AG04450 (cell line): ENCODE data around the gene RPL37. TPM values are rescaled to one million over a fixed set of nuclear protein-coding genes. Genes with fewer than 3 reads are reported as not detected.
"Not testable (repeated sequence)": the region's sequence is repeated elsewhere in the genome, so short reads cannot be mapped to it uniquely, and the experiment has no call there.

Experiments used
- CTCF ChIA-PET: fragments of 300-600, 350-600 bp; formaldehyde crosslinking; extraction: SDS; loops from one replicate; lab custom pipeline; 2022; ENCODE audit warnings: antibody characterized with exemption, inconsistent platforms; lab: Charles Lee
- POLR2A ChIA-PET: fragments of 350-600 bp; formaldehyde crosslinking; extraction: SDS; loops from one replicate; lab custom pipeline; 2021; ENCODE audit warnings: antibody characterized with exemption, inconsistent platforms; lab: Yijun Ruan, JAX
- DNase-seq: peaks from one replicate; pipeline ENCODE4 v3.0.0-alpha.2; 2011; ENCODE audit warnings: low read depth, low spot score
- H3K27ac ChIP-seq: one replicate; pipeline ENCODE4 v1.5.1; 2012; ENCODE audit warnings: low read depth, low read length, control low read depth
- H3K27me3 ChIP-seq: one replicate; pipeline ENCODE4 v1.6.0; 2012; ENCODE audit warnings: low read length; ENCODE audit not compliant: control insufficient read depth, insufficient read depth
- H3K4me3 ChIP-seq: 2 replicates; pipeline ENCODE4 v1.5.1; 2011; ENCODE audit warnings: mild to moderate bottlenecking, low read depth, low read length, control low read depth
- H3K9me3 ChIP-seq: 2 replicates; pipeline ENCODE4 v1.5.1; 2012; ENCODE audit warnings: low read length; ENCODE audit not compliant: control insufficient read depth, insufficient read depth
- polyA plus RNA-seq: library from polyadenylated mRNA; depleted of rRNA; stranded (reverse); fragments of >200 nt; gene quantifications from 2 replicates; pipeline ENCODE4 v1.2.3, GENCODE V29; 2011
- TF ChIP-seq, protein P1 (sequence below): IDR thresholded peaks from 2 replicates; pipeline ENCODE4 v1.5.1; 2011; ENCODE audit warnings: low read depth, low read length, control low read depth, inconsistent platforms

The RPL37 gene
- polyA plus RNA-seq, 1 experiment: 4,632 TPM

DNA sequence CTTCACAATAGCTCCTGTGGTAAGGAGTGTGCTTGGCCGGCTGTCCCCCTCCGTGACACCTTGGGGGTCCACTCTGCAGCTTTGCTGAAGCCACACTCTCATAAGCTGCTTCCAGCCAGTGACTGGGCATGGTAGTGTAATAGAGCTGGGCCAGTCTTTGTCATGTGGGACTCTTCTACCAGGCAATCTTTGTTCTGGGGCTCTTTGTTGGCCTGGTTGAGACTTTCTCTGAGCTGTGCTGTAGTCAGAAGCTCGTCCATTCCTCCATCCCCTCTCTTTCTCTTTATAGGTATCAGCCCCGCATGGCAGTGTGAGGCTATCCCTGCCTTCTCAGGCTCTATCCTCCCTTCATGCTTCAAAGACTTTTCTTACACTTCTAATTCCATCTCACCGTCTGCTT lies 31.8 kb upstream of the RPL37 start:
- DNase-seq: no peak
- H3K4me3 ChIP-seq: no peak overlapping the region
- ChIA-PET CTCF (interaction anchor here (1.1 kb wide), 1 partner anchor 12 kb away, joined by 3 read pairs; no protein-coding TSS in a partner anchor), POLR2A (no interaction called here)
- H3K27ac ChIP-seq: no peak overlapping the region
- H3K9me3 ChIP-seq: no peaks in the 10 kb centered on the region
- H3K27me3 ChIP-seq: peaks cover 2% of the 10 kb centered on the region
- TF ChIP-seq, protein P1, sequence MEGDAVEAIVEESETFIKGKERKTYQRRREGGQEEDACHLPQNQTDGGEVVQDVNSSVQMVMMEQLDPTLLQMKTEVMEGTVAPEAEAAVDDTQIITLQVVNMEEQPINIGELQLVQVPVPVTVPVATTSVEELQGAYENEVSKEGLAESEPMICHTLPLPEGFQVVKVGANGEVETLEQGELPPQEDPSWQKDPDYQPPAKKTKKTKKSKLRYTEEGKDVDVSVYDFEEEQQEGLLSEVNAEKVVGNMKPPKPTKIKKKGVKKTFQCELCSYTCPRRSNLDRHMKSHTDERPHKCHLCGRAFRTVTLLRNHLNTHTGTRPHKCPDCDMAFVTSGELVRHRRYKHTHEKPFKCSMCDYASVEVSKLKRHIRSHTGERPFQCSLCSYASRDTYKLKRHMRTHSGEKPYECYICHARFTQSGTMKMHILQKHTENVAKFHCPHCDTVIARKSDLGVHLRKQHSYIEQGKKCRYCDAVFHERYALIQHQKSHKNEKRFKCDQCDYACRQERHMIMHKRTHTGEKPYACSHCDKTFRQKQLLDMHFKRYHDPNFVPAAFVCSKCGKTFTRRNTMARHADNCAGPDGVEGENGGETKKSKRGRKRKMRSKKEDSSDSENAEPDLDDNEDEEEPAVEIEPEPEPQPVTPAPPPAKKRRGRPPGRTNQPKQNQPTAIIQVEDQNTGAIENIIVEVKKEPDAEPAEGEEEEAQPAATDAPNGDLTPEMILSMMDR: no peak

DNA sequence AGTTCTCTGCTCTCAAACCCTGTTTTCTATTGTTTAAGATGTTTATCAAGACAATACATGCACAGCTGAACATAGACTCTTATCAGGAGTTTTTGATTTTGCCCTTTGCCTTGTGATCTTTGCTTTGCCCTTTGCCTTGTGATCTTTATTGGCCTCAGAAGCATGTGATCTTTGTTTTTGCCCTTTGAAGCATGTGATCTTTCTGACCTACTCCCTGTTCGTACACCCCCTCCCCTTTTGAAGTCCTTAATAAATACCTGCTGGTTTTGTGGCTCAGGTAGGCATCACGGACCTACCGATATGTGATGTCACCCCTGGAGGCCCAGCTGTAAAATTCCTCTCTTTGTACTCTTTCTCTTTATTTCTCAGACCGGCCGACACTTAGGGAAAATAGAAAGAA lies 30.0 kb upstream of the RPL37 start:
- H3K9me3 ChIP-seq, H3K27me3 ChIP-seq, CTCF ChIA-PET, POLR2A ChIA-PET, H3K4me3 ChIP-seq, DNase-seq, H3K27ac ChIP-seq: not testable (repeated sequence)

- POLR2A ChIA-PET: no interaction called here
- Histone ChIP-seq H3K27me3 (no peaks in the 10 kb centered on the region), H3K9me3 (no peaks in the 10 kb centered on the region), H3K27ac (no peak overlapping the region), H3K4me3 (no peak overlapping the region)
- no peak for DNase-seq
- CTCF ChIA-PET: no interaction called here
- TF ChIP-seq, protein P1: no peak
Measured at GRCh38 chr5:40860711-40861110, 25.7 kb upstream of the RPL37 start.

DNA sequence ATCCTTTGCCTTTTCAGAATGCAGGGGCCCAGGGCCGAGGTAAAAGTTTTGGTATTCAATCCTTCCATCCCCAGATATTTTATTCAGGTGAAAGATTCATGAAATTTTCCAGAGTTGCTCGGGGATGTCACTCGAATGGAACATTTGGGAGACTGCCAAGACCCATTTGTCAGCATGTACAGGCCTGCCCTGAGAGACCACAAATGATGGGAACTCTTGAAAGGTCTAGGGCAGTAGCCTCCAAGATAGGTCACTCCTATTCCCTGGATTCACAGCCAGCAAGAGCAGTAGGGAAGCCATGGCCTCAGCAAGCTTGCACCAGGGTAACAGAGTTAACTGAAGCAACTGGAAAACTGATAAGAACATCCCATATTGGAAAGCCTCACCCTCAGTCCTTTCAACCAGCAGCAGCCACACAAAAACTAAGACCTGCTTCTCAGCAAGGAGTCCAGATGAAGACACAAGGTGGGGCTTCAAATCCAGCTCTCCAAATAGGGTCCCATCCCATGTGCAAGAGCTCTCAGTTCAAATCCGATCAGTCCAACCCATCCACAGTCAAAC lies 18.7 kb upstream of the RPL37 start:
- H3K9me3 ChIP-seq: no peaks in the 10 kb centered on the region
- TF ChIP-seq, protein P1: no peak
- H3K27ac ChIP-seq: peak overlapping the region; percentile 11
- ChIA-PET CTCF (no interaction called here), POLR2A (no interaction called here)
- DNase-seq: no peak
- H3K27me3 ChIP-seq: no peaks in the 10 kb centered on the region
- no peak overlapping the region for H3K4me3 ChIP-seq

DNA sequence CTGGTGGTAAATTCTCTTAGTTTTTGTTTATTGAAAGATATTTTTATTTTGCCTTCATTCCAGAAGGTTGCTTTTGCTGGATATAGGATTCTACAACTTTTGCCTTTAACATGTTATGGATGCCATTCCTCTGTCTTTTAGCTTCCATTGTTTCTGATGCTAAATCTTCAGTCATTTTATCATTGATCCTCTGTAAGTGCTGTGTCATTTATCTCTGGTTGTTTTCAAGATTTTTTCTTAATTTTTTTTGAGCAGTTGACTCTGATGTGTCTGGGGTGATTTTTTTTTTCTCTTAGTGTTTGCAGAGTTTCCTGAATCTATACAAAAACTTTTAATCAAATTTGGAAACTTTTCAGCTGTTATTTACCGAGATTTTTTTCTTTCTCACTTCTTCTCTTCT lies 12.5 kb upstream of the RPL37 start:
- H3K27ac ChIP-seq: no peak overlapping the region
- H3K9me3 ChIP-seq: no peaks in the 10 kb centered on the region
- no peaks in the 10 kb centered on the region for H3K27me3 ChIP-seq
- ChIA-PET POLR2A (no interaction called here), CTCF (no interaction called here)
- DNase-seq: no peak
- H3K4me3 ChIP-seq: no peak overlapping the region
- TF ChIP-seq, protein P1: no peak
